HG03521 (cell line): ENCODE measurements around the gene TET3.

ENCODE experiments used
- ATAC-seq: cut with Tn5 transposase; IDR thresholded peaks from one replicate; pipeline ENCODE4 v1.9.1; 2021; ENCODE audit warnings: mild to moderate bottlenecking, moderate library complexity; ENCODE audit not compliant: unreplicated experiment

The TET3 gene

GRCh38 chr2:74027496-74027895 lies 42.8 kb downstream of the TET3 start:
- no peak for ATAC-seq

- ATAC-seq: no peak
These were observed 43.6 kb downstream of the TET3 start for GRCh38 chr2:74028290-74028689.

- ATAC-seq: no peak
These were observed 44.0 kb downstream of the TET3 start for GRCh38 chr2:74028741-74029140.

DNA sequence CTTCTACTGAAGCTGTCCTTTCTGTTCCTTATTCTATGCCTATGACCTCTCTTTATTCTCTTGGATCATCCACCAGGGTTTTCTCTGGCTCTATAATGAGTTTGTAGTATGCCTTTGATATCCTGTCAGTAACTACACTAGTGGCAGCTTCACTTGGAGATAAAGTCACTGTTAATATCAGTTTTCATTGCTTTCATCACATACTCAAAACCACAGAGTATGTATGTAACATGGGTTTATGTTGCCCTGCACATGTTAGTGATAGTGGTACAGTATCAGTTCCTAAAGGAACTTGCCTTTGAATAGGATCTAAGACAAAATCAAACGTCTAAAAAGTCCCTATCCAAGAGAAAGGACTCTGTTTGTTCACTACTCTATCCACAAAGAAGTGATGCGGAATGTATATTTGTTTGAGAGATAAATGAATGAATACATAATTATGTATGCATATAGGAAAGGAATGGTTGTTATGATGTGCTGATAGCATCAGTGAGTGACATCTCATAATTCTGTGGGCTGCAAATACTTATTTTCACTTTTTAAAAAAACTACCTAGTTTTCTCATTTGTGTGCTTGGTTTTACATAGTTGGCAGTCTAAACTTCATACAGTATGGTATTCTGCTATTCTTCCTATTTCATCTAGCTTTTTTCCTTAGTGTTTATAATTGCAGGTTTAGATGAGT lies 45.1 kb downstream of the TET3 start:
- ATAC-seq: no peak

- ATAC-seq: no peak
These were observed 46.5 kb downstream of the TET3 start for GRCh38 chr2:74031221-74031620.

- ATAC-seq: no peak
These were observed 47.2 kb downstream of the TET3 start for GRCh38 chr2:74031959-74032287.

- no peak for ATAC-seq
These were observed 48.7 kb downstream of the TET3 start for GRCh38 chr2:74033375-74033774.
